ENCODE results near the gene CNIH2. TPM values are rescaled to one million over a fixed set of nuclear protein-coding genes. Genes with fewer than 3 reads are reported as not detected.

The CNIH2 gene
- total RNA-seq, 4 donors from 2014 or later: not detected

DNA sequence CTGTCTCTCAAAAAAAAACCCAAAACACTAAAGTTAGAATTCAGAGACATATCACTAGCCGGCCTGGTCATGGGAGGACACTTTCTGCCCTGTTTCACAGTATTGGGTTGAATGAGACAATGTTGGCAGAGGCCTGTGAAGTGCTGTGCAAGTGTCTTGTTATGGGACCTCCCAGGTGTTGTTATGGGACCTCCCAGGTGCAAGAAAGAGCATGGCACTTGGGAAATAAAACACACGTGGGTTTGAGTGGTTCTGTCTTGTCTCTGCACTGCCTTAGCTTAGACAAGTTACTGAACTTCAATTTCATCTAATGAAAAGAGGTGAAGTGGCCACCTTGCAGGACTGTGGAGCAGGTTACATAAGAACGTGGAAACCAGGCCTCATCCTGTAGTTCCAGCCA lies 38.5 kb upstream of the CNIH2 start:
- H3K27ac ChIP-seq: no peak overlapping the region
- no peaks in the 10 kb centered on the region for H3K9me3 ChIP-seq
- peaks cover 0 to 47% (median 0%) of the 10 kb centered on the region in 3 donors for H3K36me3 ChIP-seq
- no peak for TF ChIP-seq POLR2A (IDR thresholded peaks at IDR 0.05)
- TF ChIP-seq, protein P1, sequence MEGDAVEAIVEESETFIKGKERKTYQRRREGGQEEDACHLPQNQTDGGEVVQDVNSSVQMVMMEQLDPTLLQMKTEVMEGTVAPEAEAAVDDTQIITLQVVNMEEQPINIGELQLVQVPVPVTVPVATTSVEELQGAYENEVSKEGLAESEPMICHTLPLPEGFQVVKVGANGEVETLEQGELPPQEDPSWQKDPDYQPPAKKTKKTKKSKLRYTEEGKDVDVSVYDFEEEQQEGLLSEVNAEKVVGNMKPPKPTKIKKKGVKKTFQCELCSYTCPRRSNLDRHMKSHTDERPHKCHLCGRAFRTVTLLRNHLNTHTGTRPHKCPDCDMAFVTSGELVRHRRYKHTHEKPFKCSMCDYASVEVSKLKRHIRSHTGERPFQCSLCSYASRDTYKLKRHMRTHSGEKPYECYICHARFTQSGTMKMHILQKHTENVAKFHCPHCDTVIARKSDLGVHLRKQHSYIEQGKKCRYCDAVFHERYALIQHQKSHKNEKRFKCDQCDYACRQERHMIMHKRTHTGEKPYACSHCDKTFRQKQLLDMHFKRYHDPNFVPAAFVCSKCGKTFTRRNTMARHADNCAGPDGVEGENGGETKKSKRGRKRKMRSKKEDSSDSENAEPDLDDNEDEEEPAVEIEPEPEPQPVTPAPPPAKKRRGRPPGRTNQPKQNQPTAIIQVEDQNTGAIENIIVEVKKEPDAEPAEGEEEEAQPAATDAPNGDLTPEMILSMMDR (IDR thresholded peaks at IDR 0.05): no peak
- H3K27me3 ChIP-seq: no peaks in the 10 kb centered on the region
- DNase-seq: no peak
- H3K4me3 ChIP-seq: no peak overlapping the region
- H3K4me1 ChIP-seq: no peaks in the 10 kb centered on the region

DNA sequence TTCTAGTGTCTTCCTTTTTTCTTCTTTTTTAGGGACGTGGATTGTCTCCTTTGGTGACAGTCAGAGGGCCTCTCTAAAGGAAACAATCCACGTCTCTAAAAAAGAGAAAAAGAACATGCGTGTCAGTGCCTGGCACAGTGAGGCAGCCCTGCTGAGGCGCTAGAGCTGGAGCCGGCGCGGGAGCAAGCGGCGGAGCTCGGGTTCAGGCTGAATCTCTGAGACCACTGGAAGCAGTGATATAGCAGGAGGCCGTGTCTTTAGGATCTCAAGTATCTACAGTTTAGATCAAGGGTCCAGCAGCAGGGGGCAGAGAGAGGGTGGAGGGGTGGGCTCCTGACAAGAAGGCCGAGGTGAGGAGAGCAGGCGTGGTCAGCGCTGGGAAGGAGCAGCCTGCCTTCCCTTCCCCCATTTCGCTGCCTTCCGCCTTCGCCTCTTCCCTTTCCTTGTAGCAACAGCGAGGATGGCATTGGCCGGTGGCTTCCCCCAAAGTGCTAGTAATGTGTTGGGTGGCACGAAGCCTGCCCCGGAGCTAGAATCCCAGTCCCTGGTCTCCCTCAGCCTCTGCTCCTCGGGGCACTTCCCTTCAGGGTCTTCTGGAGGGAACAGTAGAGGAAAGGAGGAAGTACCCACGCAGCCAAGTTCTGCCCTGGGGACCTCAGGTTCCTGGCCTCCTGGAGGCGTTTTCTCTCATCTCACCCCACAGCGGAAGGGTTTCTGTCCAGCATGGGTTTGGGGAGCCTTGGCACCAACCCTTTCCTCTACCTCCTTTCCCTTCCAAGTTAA lies 37.8 kb upstream of the CNIH2 start:
- no peaks in the 10 kb centered on the region for H3K4me1 ChIP-seq
- H3K9me3 ChIP-seq: no peaks in the 10 kb centered on the region
- no peaks in the 10 kb centered on the region for H3K27me3 ChIP-seq
- DNase-seq: no peak
- TF ChIP-seq, protein P1 (IDR thresholded peaks at IDR 0.05): no peak
- no peak for TF ChIP-seq POLR2A (IDR thresholded peaks at IDR 0.05)
- no peak overlapping the region for H3K4me3 ChIP-seq
- no peak overlapping the region for H3K27ac ChIP-seq
- peaks cover 0 to 40% (median 0%) of the 10 kb centered on the region in 3 donors for H3K36me3 ChIP-seq

DNA sequence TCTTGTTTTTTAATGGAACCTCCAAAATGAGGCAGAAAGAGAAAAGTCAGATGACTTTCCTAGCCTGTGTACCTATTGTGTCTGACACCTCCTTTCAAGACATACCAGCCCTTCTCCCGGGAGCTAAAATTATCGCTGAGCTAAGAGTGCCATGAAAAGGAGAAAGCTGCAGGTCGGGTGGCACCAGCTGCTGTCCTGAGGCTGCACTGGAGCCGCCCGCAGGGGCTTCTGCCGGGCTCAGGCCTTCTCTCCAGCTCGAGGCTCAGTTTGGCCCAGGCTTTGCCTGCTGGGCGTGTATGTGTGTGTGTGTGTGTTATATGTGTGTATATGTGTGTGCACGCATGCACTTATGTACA lies 37.2 kb upstream of the CNIH2 start:
- no peak for DNase-seq
- H3K27ac ChIP-seq: no peak overlapping the region
- no peak for TF ChIP-seq POLR2A (IDR thresholded peaks at IDR 0.05)
- TF ChIP-seq, protein P1 (IDR thresholded peaks at IDR 0.05): no peak
- no peaks in the 10 kb centered on the region for H3K27me3 ChIP-seq
- no peaks in the 10 kb centered on the region for H3K4me1 ChIP-seq
- H3K36me3 ChIP-seq: peaks cover 0 to 35% (median 0%) of the 10 kb centered on the region in 3 donors
- H3K9me3 ChIP-seq: no peaks in the 10 kb centered on the region
- no peak overlapping the region for H3K4me3 ChIP-seq

DNA sequence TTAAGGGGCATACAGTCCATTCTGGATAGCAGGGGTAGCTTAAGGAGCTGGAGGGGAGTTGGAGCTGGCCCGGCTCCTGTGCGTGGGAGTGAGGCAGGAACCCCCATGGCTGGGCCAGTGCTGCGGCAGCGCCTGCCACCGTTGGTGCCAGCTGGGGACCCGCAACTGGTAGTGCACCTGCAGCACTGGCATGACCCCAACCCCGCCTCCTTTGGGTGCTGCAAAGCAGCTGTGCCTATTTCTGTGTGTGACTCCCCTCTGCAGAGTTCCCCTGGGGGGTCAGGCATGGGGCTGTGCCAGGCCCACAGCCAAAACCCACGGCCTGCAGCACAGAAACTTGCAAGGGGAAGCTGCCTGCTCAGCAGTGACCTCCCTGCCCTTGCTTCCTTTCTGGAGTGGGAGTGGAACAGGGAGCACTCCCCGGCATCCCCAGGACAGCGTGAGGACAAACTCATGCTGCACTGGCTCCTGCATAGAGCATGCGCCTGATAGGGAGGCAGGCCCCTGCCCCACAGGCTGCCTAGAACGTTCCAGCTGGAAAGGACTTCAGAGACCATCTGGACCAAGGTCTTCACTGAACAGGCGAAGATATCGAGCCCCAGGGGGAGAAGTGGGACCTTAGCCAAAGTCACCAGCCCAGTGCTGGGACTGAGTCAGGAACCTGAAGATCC lies 35.7 kb upstream of the CNIH2 start:
- Histone ChIP-seq H3K27me3 (no peaks in the 10 kb centered on the region), H3K4me1 (no peaks in the 10 kb centered on the region), H3K9me3 (no peaks in the 10 kb centered on the region), H3K27ac (no peak overlapping the region), H3K4me3 (no peak overlapping the region), H3K36me3 (peaks cover 0 to 32% (median 0%) of the 10 kb centered on the region in 3 donors)
- TF ChIP-seq, protein P1 (IDR thresholded peaks at IDR 0.05): no peak
- no peak for TF ChIP-seq POLR2A (IDR thresholded peaks at IDR 0.05)
- DNase-seq: no peak

DNA sequence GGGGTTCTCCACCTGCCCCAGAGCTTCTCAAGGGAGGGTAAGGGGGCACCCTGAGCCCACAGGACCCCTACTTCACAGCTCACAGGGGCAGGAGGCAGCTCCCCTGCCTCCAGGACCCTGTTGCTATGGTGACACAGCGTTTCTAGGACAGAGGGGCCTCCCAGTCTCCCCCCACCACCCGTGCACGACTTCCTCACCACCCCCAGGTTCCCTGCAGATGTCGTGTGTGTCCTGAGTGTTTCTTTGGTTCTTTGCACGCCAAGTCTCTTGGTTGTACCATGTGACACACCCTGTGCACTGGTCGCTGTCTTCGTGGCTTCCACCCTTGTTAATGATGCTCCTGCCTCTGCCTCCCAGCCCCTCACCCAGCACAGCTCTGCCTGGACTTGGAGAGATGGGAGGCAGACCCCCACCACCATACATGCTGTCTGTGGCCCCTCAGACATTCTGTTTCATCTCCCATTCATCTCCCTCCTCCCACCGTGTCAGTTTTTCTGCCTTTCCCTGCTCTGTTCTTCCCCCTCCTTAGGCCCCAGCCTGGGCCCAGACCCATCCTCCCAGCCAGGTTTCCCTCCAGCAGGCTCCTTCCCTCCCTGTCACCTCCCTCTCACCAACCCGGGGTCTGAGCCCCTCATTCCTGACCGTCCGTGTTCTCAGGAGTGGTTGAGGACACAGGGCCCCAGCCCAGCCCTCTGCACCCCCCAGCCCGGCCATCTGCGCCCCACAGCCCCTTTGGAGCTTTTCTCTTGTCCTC lies 34.0 kb upstream of the CNIH2 start:
- Histone ChIP-seq H3K4me1 (no peaks in the 10 kb centered on the region), H3K27ac (no peak overlapping the region), H3K27me3 (no peaks in the 10 kb centered on the region), H3K4me3 (no peak overlapping the region), H3K9me3 (no peaks in the 10 kb centered on the region), H3K36me3 (peaks cover 0 to 27% (median 0%) of the 10 kb centered on the region in 3 donors)
- DNase-seq: no peak
- TF ChIP-seq, protein P1 (IDR thresholded peaks at IDR 0.05): no peak
- TF ChIP-seq POLR2A (IDR thresholded peaks at IDR 0.05): no peak

Data from Peyer's patch (tissue), 4 donors.